ENCODE results near the gene PLBD2. TPM values are rescaled to one million over a fixed set of nuclear protein-coding genes. Genes with fewer than 3 reads are reported as not detected.

Gene PLBD2
- total and polyA plus RNA-seq, 8 donors, result 2.7 to 32.4 (median 8.2) TPM

GRCh38 chr12:113416091-113416754 is 57.8 kb downstream of the PLBD2 start:
- 38 to 46% (median 44%) methylated on average over 6 of the region's 6 CpGs for WGBS, 5 donors
- Histone ChIP-seq H3K27ac (no peak overlapping the region), H3K4me3 (no peak overlapping the region)

GRCh38 chr12:113418213-113418879 is 60.0 kb downstream of the PLBD2 start:
- peak in 1 of 2 donors; percentile 46 for DNase-seq
- Histone ChIP-seq H3K27me3 (peaks cover 0 to 6% (median 0%) of the 10 kb centered on the region in 3 donors), H3K27ac (no peak overlapping the region), H3K4me3 (no peak overlapping the region), H3K9me3 (no peaks in the 10 kb centered on the region), H3K4me1 (peaks cover 0 to 19% (median 14%) of the 10 kb centered on the region in 4 donors), H3K36me3 (no peaks in the 10 kb centered on the region)
- WGBS, 5 donors, result 31 to 45% (median 36%) methylated on average over 13 of the region's 13 CpGs
- TF ChIP-seq POLR2AphosphoS5 (IDR thresholded peaks at IDR 0.05), result no peak
- TF ChIP-seq EP300 (IDR thresholded peaks at IDR 0.05), result no peak
- TF ChIP-seq, protein P1, sequence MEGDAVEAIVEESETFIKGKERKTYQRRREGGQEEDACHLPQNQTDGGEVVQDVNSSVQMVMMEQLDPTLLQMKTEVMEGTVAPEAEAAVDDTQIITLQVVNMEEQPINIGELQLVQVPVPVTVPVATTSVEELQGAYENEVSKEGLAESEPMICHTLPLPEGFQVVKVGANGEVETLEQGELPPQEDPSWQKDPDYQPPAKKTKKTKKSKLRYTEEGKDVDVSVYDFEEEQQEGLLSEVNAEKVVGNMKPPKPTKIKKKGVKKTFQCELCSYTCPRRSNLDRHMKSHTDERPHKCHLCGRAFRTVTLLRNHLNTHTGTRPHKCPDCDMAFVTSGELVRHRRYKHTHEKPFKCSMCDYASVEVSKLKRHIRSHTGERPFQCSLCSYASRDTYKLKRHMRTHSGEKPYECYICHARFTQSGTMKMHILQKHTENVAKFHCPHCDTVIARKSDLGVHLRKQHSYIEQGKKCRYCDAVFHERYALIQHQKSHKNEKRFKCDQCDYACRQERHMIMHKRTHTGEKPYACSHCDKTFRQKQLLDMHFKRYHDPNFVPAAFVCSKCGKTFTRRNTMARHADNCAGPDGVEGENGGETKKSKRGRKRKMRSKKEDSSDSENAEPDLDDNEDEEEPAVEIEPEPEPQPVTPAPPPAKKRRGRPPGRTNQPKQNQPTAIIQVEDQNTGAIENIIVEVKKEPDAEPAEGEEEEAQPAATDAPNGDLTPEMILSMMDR (IDR thresholded peaks at IDR 0.05), result no peak
- intact Hi-C loops (cut with DNase I; ENCODE audit: low total_unique reads), result no loop called here

More at GRCh38 chr12:113416091-113416754, 57.8 kb downstream of the PLBD2 start:
- intact Hi-C loops (cut with DNase I; ENCODE audit: low total_unique reads), result no loop called here
- Histone ChIP-seq H3K4me1 (no peaks in the 10 kb centered on the region), H3K36me3 (no peaks in the 10 kb centered on the region), H3K9me3 (no peaks in the 10 kb centered on the region), H3K27me3 (peaks cover 0 to 11% (median 0%) of the 10 kb centered on the region in 3 donors)
- TF ChIP-seq POLR2A (IDR thresholded peaks at IDR 0.05) (no peak), POLR2AphosphoS5 (IDR thresholded peaks at IDR 0.05) (no peak), EP300 (IDR thresholded peaks at IDR 0.05) (no peak)
- TF ChIP-seq, protein P1 (IDR thresholded peaks at IDR 0.05), result no peak
- no peak for DNase-seq

- Histone ChIP-seq H3K36me3 (no peaks in the 10 kb centered on the region), H3K4me3 (no peak overlapping the region), H3K27ac (peak overlapping the region in 1 of 5 donors; percentile 80), H3K4me1 (peaks cover 0 to 21% (median 14%) of the 10 kb centered on the region in 4 donors), H3K9me3 (no peaks in the 10 kb centered on the region), H3K27me3 (no peaks in the 10 kb centered on the region)
- DNase-seq, result no peak
- TF ChIP-seq POLR2A (IDR thresholded peaks at IDR 0.05) (no peak), EP300 (IDR thresholded peaks at IDR 0.05) (no peak), POLR2AphosphoS5 (IDR thresholded peaks at IDR 0.05) (no peak)
- TF ChIP-seq, protein P1 (IDR thresholded peaks at IDR 0.05), result no peak
- intact Hi-C loops (cut with DNase I; ENCODE audit: low total_unique reads), result no loop called here
- WGBS, 5 donors, result 28 to 61% (median 56%) methylated on average over 2 of the region's 2 CpGs
Observed at GRCh38 chr12:113420996-113421595, 62.7 kb downstream of the PLBD2 start.

DNA sequence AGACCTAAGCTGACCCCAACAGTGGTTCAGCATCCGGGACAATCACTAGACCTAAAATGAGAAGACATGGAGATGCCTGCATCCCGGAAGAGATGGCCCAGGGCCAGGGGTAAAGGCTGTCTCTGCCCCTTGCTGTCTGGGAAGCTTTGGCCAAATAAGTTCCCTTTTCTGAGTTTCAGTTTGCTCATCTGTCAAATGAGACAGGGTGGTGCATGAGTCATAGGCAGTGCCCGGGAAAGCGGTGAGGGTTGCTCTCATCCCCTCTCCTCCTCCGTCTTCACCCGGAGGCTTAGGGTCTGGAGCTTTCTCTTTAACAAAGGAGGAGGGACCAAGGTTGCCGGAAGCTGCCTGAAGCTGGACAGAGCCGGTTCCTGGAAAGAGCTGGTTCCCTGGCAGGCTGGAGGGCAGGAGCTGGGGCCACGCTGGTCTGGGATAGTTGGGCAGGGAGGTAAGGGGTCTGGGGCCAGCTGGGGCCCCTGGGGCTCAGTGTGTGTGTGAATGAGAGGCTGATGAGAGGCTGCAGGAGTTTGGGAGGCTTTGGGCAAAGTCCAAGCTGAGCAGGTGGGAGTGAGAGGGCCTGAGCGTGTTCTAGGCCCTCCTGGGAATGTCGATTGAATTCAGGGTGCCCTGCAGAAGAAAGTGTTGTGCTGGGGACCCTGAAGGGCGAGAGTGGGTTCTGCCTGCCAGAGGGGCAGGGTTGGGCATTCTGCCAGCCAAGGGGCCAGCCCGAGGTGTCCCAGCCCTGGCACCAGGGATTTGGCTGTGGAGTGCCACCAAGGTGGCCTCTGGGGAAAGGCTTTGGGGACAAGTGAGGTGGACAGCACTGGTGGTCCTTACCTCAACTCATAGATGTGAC is 63.9 kb downstream of the PLBD2 start, which contains the start of gene SDSL:
Gene SDSL, plus strand, starts transcription at position 351 of the 856 bp plus-strand sequence. CDS start 5,603 bp downstream, outside the sequence.
- Histone ChIP-seq H3K4me3 (peak within 1 kb of the TSS; percentile 41 to 57 (median 56)), H3K36me3 (no peaks in the 10 kb centered on the region), H3K27ac (peak within 1 kb of the TSS; percentile 65 to 80 (median 74)), H3K4me1 (peaks cover 0 to 21% (median 14%) of the 10 kb centered on the region in 4 donors), H3K27me3 (peaks cover 0 to 7% (median 0%) of the 10 kb centered on the region in 3 donors), H3K9me3 (no peaks in the 10 kb centered on the region)
- peak; percentile 73 to 89 for DNase-seq
- WGBS, 5 donors, result 2 to 11% (median 7%) methylated on average over 11 to 13 of the region's 13 CpGs
- TF ChIP-seq EP300 (IDR thresholded peaks at IDR 0.05), result no peak
- no peak for TF ChIP-seq POLR2A (IDR thresholded peaks at IDR 0.05)
- peak in 1 of 3 donors; percentile 68 for TF ChIP-seq POLR2AphosphoS5 (IDR thresholded peaks at IDR 0.05)
- intact Hi-C loops (cut with DNase I; ENCODE audit: low total_unique reads), result no loop called here
